NB4 (cell line): ENCODE results near the gene SYNJ1.
A peak's percentile ranks its signal among the peaks of the same experiment; 100 is the strongest.

Experiments
- DNase-seq: peaks from one replicate; pipeline ENCODE4 v3.0.0; 2010; ENCODE audit warnings: low read depth
- H3K4me3 ChIP-seq: one replicate; pipeline ENCODE4 v1.5.1; 2011; ENCODE audit warnings: mild to moderate bottlenecking, low read depth, low read length, moderate library complexity
- MYC ChIP-seq: IDR thresholded peaks from 2 replicates; pipeline ENCODE4 v1.6.1; 2011; ENCODE audit warnings: low read depth, low read length
- POLR2A ChIP-seq: IDR thresholded peaks from 2 replicates; pipeline ENCODE4 v1.6.1; 2011; ENCODE audit warnings: mild to moderate bottlenecking; ENCODE audit not compliant: insufficient read length; ENCODE audit errors: extremely low read depth
- TF ChIP-seq, protein P1 (sequence below): IDR thresholded peaks from one replicate; pipeline ENCODE4 v1.5.1; 2012; ENCODE audit warnings: low read depth, low read length
- TF ChIP-seq, protein P2 (sequence below): IDR thresholded peaks from 2 replicates; pipeline ENCODE4 v1.6.1; 2011; ENCODE audit warnings: low read depth, low read length

The SYNJ1 gene

GRCh38 chr21:32710069-32710784 is 17.6 kb downstream of the SYNJ1 start:
- DNase-seq = no peak
- H3K4me3 ChIP-seq = no peak overlapping the region
- TF ChIP-seq, protein P1, sequence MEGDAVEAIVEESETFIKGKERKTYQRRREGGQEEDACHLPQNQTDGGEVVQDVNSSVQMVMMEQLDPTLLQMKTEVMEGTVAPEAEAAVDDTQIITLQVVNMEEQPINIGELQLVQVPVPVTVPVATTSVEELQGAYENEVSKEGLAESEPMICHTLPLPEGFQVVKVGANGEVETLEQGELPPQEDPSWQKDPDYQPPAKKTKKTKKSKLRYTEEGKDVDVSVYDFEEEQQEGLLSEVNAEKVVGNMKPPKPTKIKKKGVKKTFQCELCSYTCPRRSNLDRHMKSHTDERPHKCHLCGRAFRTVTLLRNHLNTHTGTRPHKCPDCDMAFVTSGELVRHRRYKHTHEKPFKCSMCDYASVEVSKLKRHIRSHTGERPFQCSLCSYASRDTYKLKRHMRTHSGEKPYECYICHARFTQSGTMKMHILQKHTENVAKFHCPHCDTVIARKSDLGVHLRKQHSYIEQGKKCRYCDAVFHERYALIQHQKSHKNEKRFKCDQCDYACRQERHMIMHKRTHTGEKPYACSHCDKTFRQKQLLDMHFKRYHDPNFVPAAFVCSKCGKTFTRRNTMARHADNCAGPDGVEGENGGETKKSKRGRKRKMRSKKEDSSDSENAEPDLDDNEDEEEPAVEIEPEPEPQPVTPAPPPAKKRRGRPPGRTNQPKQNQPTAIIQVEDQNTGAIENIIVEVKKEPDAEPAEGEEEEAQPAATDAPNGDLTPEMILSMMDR = no peak
- TF ChIP-seq MYC (no peak), POLR2A (no peak)
- TF ChIP-seq, protein P2, sequence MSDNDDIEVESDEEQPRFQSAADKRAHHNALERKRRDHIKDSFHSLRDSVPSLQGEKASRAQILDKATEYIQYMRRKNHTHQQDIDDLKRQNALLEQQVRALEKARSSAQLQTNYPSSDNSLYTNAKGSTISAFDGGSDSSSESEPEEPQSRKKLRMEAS = no peak

DNA sequence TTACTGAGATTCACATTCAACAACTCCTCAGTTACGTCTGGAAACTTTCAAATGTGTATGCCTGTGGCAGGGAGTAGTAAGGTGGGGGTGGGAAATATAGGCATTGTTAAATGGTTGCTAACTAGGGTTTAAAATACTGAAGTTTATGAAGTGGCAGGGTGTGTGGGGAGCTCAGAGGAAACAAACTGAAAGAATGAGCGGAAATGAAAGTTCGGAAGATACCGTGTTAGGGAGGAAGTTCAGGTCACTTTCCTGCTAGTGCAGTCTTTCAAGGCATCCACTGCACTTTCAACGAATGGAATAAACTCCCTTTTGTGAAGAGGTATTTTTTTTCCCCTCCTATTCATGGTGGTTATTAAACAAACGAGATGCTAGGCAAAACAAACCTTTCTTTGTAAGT is 19.7 kb downstream of the SYNJ1 start:
- DNase-seq = no peak
- H3K4me3 ChIP-seq = no peak overlapping the region
- TF ChIP-seq MYC = no peak
- TF ChIP-seq, protein P1 = no peak
- TF ChIP-seq, protein P2 = no peak
- TF ChIP-seq POLR2A = no peak

GRCh38 chr21:32705901-32706300 is 21.9 kb downstream of the SYNJ1 start:
- DNase-seq = no peak
- H3K4me3 ChIP-seq = no peak overlapping the region
- TF ChIP-seq, protein P1 = no peak
- TF ChIP-seq POLR2A (no peak), MYC (no peak)
- TF ChIP-seq, protein P2 = no peak

DNA sequence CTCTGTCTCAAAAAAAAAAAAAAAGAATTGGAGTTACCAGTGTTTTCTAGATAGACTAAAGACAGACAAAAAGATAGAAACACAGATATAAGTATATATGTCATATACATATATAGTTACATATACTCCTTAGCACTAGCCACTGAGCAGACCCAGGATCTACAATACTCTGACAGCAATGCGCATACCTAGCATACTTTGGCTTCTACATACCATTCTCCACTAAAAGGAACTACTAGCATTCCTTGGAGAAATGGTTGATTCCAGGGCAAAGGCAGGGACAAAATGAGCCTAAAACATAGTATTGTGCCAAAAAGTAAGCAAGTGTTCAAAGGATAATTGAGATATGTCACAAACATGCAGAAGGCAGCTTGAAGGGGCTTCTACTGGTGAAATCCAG is 22.7 kb downstream of the SYNJ1 start:
- TF ChIP-seq, protein P2 = no peak
- TF ChIP-seq, protein P1 = no peak
- TF ChIP-seq POLR2A (no peak), MYC (no peak)
- H3K4me3 ChIP-seq = no peak overlapping the region
- DNase-seq = no peak

DNA sequence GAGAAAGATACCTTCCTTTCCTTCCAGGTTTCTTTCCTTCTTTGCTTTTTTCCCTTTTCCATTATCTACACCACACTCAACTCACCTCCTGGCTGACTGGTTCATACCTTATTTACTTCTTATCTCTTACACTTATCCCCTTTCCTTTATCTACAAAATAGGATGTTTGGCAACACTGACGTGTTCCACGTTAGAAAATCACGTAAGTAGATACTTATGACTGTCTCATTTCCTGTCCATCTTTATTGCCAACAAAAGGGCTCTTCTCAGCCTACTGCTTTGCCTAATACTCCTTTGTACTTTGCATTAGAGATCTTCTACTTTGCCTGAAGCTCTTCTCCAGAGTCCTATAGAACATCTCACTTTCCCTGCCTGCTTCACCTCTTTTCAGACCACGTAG is 25.1 kb downstream of the SYNJ1 start:
- no peak overlapping the region for H3K4me3 ChIP-seq
- TF ChIP-seq, protein P1 = no peak
- TF ChIP-seq MYC (no peak), POLR2A (no peak)
- TF ChIP-seq, protein P2 = no peak
- DNase-seq = peak; percentile 22
